PC-3 (cell line): ENCODE measurements around the gene EVA1A. TPM values are rescaled to one million over a fixed set of nuclear protein-coding genes. Genes with fewer than 3 reads are reported as not detected.
"Not testable (repeated sequence)": the region's sequence is repeated elsewhere in the genome, so short reads cannot be mapped to it uniquely, and the experiment has no call there.

Source experiments
- ATAC-seq: fragments of 200-7000 bp; cut with Tn5 transposase; 2 replicates; pipeline ENCODE4 v1.9.1; 2020; ENCODE audit warnings: mild to moderate bottlenecking, moderate library complexity
- BruUV-seq: library from RNA; stranded (reverse); fragments of 400-500 nt; replicated peaks from 2 replicates; lab custom pipeline; 2021; lab: Mats Ljungman, UMichigan
- CTCF ChIA-PET: fragments of 300-600 bp; sonication (Branson Sonifier 250); formaldehyde crosslinking; loops from one replicate; lab custom pipeline; 2022; ENCODE audit warnings: antibody characterized with exemption; lab: Charles Lee
- POLR2A ChIA-PET: fragments of 300-600 bp; sonication (Branson Sonifier 250); formaldehyde crosslinking; loops from one replicate; lab custom pipeline; 2022; ENCODE audit warnings: antibody characterized with exemption; ENCODE audit not compliant: unreplicated experiment; lab: Charles Lee
- DNase-seq: peaks from one replicate; pipeline ENCODE4 v3.0.0-alpha.2; 2015
- H2AFZ ChIP-seq: fragments of 300-600 bp; sonication (generic); 2 replicates; pipeline ENCODE4 v1.6.0; 2016; ENCODE audit warnings: antibody characterized with exemption, low read length
- H3F3A ChIP-seq: fragments of 300-600 bp; sonication (generic); one replicate; pipeline ENCODE4 v1.6.0; 2017; ENCODE audit warnings: antibody characterized with exemption, low read length, control low read depth, mild to moderate bottlenecking; ENCODE audit not compliant: unreplicated experiment
- H3K27ac ChIP-seq: fragments of 300-600 bp; sonication (generic); 2 replicates; pipeline ENCODE4 v1.5.1; 2016; ENCODE audit warnings: mild to moderate bottlenecking, low read length
- H3K27me3 ChIP-seq: fragments of 300-600 bp; sonication (generic); 2 replicates; pipeline ENCODE4 v1.6.1; 2016; ENCODE audit warnings: low read length, mixed read lengths
- H3K36me3 ChIP-seq: fragments of 300-600 bp; sonication (generic); 2 replicates; pipeline ENCODE4 v1.6.1; 2016; ENCODE audit warnings: low read depth, mixed run types, low read length, mixed read lengths
- H3K4me1 ChIP-seq: fragments of 300-600 bp; sonication (generic); 2 replicates; pipeline ENCODE4 v1.5.1; 2016; ENCODE audit warnings: low read length; ENCODE audit not compliant: insufficient read depth
- H3K4me2 ChIP-seq: fragments of 300-600 bp; sonication (generic); 2 replicates; pipeline ENCODE4 v1.6.0; 2016; ENCODE audit warnings: low read length
- H3K4me3 ChIP-seq: fragments of 300-600 bp; sonication (generic); 2 replicates; pipeline ENCODE4 v1.5.1; 2016; ENCODE audit warnings: mild to moderate bottlenecking, low read length, mixed read lengths
- H3K79me2 ChIP-seq: fragments of 300-600 bp; sonication (generic); 2 replicates; pipeline ENCODE4 v1.6.1; 2017; ENCODE audit warnings: low read length, mixed read lengths
- H3K9ac ChIP-seq: fragments of 300-600 bp; sonication (generic); 2 replicates; pipeline ENCODE4 v1.6.0; 2016; ENCODE audit warnings: mild to moderate bottlenecking, low read length
- H3K9me2 ChIP-seq: fragments of 300-600 bp; sonication (generic); replicated peaks from 2 replicates; pipeline ENCODE4 v1.6.1; 2016; ENCODE audit warnings: mixed run types, low read length, mixed read lengths
- H3K9me3 ChIP-seq: fragments of 300-600 bp; sonication (generic); 2 replicates; pipeline ENCODE4 v1.6.1; 2016; ENCODE audit warnings: low read length, mixed read lengths
- H4K20me1 ChIP-seq: fragments of 300-600 bp; sonication (generic); 2 replicates; pipeline ENCODE4 v1.6.1; 2016; ENCODE audit warnings: low read length, mixed read lengths
- CTCF ChIP-seq: fragments of 300-600 bp; sonication (generic); conservative IDR thresholded peaks from 2 replicates; pipeline ENCODE4 v1.5.1; 2017; ENCODE audit warnings: antibody characterized with exemption, low read depth, mild to moderate bottlenecking, low read length
- EZH2 ChIP-seq: fragments of 300-600 bp; sonication (generic); IDR thresholded peaks from one replicate; pipeline ENCODE4 v1.6.1; 2017; ENCODE audit warnings: antibody characterized with exemption, mild to moderate bottlenecking, low read length; ENCODE audit not compliant: unreplicated experiment
- EZH2phosphoT487 ChIP-seq: fragments of 300-600 bp; sonication (generic); IDR thresholded peaks from 2 replicates; pipeline ENCODE4 v1.6.1; 2018; ENCODE audit warnings: mild to moderate bottlenecking, antibody characterized with exemption, low read length, borderline replicate concordance
- intact Hi-C: fragments of 100-400 bp; cut with micrococcal nuclease; formaldehyde crosslinking; loops from 2 replicates; pipeline ENCODE4 v1.9.0; 2023
- total RNA-seq: library from RNA; depleted of rRNA; stranded (reverse); fragments of >200 nt; gene quantifications from 2 replicates; pipeline ENCODE4 v1.2.3, GENCODE V29; 2014

The EVA1A gene
- total RNA-seq, 1 experiment from 2014 or later, result 48.9 TPM

GRCh38 chr2:75480971-75481836 is 79.5 kb downstream of the EVA1A start:
- no peaks in the 10 kb centered on the region for H3K36me3 ChIP-seq
- intact Hi-C loops, result loop anchor here (5.0 kb wide), 2 partner anchors 46 to 126 kb away; no protein-coding TSS in a partner anchor
- no peak for TF ChIP-seq EZH2phosphoT487
- TF ChIP-seq CTCF, result peak; percentile 58
- no peaks in the 10 kb centered on the region for H3K27me3 ChIP-seq
- H3K9me2 ChIP-seq, result no peaks in the 10 kb centered on the region
- ATAC-seq, result peak; percentile 66; the same call in 1 of the 2 replicates
- no peak overlapping the region for H3K27ac ChIP-seq
- H3F3A ChIP-seq, result no peaks in the 10 kb centered on the region
- ChIA-PET POLR2A (no interaction called here), CTCF (no interaction called here)
- BruUV-seq, result no TSS peak
- H3K9me3 ChIP-seq, result no peaks in the 10 kb centered on the region
- no peaks in the 10 kb centered on the region for H3K79me2 ChIP-seq
- H4K20me1 ChIP-seq, result no peaks in the 10 kb centered on the region
- peak; percentile 32 for DNase-seq
- no peak overlapping the region for H3K4me3 ChIP-seq
- 0 out of 2 replicates have a peak, but pooled peaks cover 6% of the 10 kb centered on the region for H3K4me1 ChIP-seq
- no peak overlapping the region for H3K9ac ChIP-seq
- no peak overlapping the region for H2AFZ ChIP-seq
- no peak overlapping the region for H3K4me2 ChIP-seq

- H3K36me3 ChIP-seq, CTCF ChIA-PET, H3K9ac ChIP-seq, H3K27ac ChIP-seq, DNase-seq, POLR2A ChIA-PET, H3K4me2 ChIP-seq, H2AFZ ChIP-seq, H3K4me3 ChIP-seq, H3K79me2 ChIP-seq, intact Hi-C loops, BruUV-seq, H3K9me2 ChIP-seq, H3K4me1 ChIP-seq, H4K20me1 ChIP-seq, H3F3A ChIP-seq, H3K9me3 ChIP-seq, ATAC-seq, H3K27me3 ChIP-seq: not testable (repeated sequence)
These were observed 83.0 kb downstream of the EVA1A start for GRCh38 chr2:75477696-75478095.

GRCh38 chr2:75476761-75477160 is 84.0 kb downstream of the EVA1A start:
- H3K27ac ChIP-seq, result no peak overlapping the region
- no peaks in the 10 kb centered on the region for H3K9me3 ChIP-seq
- no peaks in the 10 kb centered on the region for H3K9me2 ChIP-seq
- no peaks in the 10 kb centered on the region for H3K36me3 ChIP-seq
- CTCF ChIA-PET, result no interaction called here
- no TSS peak for BruUV-seq
- no peak overlapping the region for H3K4me2 ChIP-seq
- H3F3A ChIP-seq, result no peaks in the 10 kb centered on the region
- no peak overlapping the region for H3K9ac ChIP-seq
- H3K27me3 ChIP-seq, result no peaks in the 10 kb centered on the region
- DNase-seq, result no peak
- 0 out of 2 replicates have a peak, but pooled peaks cover 6% of the 10 kb centered on the region for H3K4me1 ChIP-seq
- no peaks in the 10 kb centered on the region for H3K79me2 ChIP-seq
- no peak for TF ChIP-seq EZH2
- TF ChIP-seq CTCF, result no peak
- no peak for TF ChIP-seq EZH2phosphoT487
- no peak overlapping the region for H3K4me3 ChIP-seq
- POLR2A ChIA-PET, result no interaction called here
- H4K20me1 ChIP-seq, result no peaks in the 10 kb centered on the region
- intact Hi-C loops, result no loop called here
- H2AFZ ChIP-seq, result no peak overlapping the region
- ATAC-seq, result no peak
